NB4 (cell line): Measurements from ENCODE around the gene FBXO28.

Source experiments
- DNase-seq: peaks from one replicate; pipeline ENCODE4 v3.0.0; 2010; ENCODE audit warnings: low read depth
- H3K4me3 ChIP-seq: one replicate; pipeline ENCODE4 v1.5.1; 2011; ENCODE audit warnings: mild to moderate bottlenecking, low read depth, low read length, moderate library complexity
- MYC ChIP-seq: IDR thresholded peaks from 2 replicates; pipeline ENCODE4 v1.6.1; 2011; ENCODE audit warnings: low read depth, low read length
- POLR2A ChIP-seq: IDR thresholded peaks from 2 replicates; pipeline ENCODE4 v1.6.1; 2011; ENCODE audit warnings: mild to moderate bottlenecking; ENCODE audit not compliant: insufficient read length; ENCODE audit errors: extremely low read depth
- TF ChIP-seq, protein P1 (sequence below): IDR thresholded peaks from one replicate; pipeline ENCODE4 v1.5.1; 2012; ENCODE audit warnings: low read depth, low read length
- TF ChIP-seq, protein P2 (sequence below): IDR thresholded peaks from 2 replicates; pipeline ENCODE4 v1.6.1; 2011; ENCODE audit warnings: low read depth, low read length

The FBXO28 gene

DNA sequence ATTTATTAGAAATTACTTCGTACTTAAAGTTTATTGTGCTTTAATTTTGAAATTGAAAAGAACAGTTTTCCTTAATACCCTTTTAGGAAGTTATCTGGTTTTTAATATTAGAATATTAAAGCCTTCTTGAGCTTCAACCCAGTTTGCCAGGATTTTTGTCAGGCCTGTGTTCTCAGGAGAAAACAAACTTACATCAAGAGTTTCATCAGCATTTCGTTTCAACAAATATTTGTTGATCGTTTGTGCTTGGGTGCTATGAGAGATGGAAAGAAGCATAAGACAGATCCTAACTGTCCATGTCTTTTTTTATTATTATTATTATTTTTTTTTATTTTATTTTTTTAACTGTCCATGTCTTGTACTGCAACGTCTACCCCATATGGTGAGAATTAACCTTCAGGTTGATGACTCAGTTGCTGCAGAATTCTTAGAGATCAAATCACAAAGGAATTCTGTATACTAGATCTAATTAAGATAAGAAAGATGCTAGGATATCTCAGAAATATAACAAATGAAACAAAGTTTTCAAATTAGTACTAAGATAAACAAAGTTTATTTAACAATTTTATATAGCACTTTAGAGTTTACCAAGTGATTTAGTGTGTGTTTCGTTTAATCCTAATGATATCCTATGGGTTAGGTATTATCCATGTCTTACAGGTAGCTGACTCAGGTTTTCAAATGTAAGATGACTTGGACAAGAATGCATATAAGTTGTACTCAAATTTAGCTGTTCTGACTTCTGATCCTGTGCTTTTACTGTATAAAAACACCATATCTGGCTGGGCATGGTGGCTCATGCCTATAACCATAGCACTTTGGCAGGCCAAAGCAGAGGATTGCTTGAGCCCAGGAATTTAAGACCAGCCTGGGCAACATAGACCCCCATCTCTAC, 14.3 kb downstream of the FBXO28 start:
- TF ChIP-seq, protein P1, sequence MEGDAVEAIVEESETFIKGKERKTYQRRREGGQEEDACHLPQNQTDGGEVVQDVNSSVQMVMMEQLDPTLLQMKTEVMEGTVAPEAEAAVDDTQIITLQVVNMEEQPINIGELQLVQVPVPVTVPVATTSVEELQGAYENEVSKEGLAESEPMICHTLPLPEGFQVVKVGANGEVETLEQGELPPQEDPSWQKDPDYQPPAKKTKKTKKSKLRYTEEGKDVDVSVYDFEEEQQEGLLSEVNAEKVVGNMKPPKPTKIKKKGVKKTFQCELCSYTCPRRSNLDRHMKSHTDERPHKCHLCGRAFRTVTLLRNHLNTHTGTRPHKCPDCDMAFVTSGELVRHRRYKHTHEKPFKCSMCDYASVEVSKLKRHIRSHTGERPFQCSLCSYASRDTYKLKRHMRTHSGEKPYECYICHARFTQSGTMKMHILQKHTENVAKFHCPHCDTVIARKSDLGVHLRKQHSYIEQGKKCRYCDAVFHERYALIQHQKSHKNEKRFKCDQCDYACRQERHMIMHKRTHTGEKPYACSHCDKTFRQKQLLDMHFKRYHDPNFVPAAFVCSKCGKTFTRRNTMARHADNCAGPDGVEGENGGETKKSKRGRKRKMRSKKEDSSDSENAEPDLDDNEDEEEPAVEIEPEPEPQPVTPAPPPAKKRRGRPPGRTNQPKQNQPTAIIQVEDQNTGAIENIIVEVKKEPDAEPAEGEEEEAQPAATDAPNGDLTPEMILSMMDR: no peak
- TF ChIP-seq, protein P2, sequence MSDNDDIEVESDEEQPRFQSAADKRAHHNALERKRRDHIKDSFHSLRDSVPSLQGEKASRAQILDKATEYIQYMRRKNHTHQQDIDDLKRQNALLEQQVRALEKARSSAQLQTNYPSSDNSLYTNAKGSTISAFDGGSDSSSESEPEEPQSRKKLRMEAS: no peak
- no peak for TF ChIP-seq POLR2A
- no peak for TF ChIP-seq MYC
- H3K4me3 ChIP-seq: no peak overlapping the region
- DNase-seq: no peak

DNA sequence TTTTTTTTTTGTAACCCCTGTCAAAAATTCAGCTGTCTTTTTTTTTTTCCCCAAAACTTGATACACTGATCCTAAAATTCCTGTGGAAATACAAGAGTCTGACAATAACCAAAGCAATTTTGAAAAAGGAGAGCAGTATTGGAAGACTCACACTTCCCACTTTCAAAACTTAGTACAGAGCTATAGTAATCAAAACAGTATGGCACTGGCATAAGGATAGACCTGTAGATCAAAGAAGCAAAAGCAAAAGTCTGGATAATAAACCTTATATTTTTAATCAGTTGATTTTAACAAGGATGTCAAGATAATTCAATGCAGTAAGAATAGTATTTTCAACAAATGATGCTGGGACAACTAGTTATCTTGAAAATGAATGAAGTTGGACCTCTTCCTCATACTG, 17.3 kb downstream of the FBXO28 start:
- TF ChIP-seq, protein P1: no peak
- TF ChIP-seq MYC: no peak
- no peak for TF ChIP-seq POLR2A
- TF ChIP-seq, protein P2: no peak
- no peak for DNase-seq
- no peak overlapping the region for H3K4me3 ChIP-seq

DNA sequence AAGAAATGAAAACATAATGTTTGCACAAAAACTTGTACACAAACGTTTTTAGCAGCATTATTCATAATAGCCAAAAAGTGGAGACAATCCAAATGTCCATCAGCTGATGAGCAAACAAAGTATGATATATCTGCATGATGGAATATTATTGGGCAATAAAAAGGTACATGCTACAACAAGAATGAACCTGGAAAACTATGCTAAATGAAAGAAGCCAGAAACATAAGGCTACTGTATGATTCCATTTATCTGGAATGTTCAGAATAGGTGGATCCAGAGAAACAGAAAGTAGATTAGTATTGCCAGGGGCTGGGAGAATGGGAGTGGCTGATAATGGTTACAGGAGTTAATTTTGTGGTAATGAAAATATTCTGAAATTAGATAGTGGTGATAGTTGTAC, 19.0 kb downstream of the FBXO28 start:
- no peak overlapping the region for H3K4me3 ChIP-seq
- TF ChIP-seq, protein P2: no peak
- no peak for DNase-seq

DNA sequence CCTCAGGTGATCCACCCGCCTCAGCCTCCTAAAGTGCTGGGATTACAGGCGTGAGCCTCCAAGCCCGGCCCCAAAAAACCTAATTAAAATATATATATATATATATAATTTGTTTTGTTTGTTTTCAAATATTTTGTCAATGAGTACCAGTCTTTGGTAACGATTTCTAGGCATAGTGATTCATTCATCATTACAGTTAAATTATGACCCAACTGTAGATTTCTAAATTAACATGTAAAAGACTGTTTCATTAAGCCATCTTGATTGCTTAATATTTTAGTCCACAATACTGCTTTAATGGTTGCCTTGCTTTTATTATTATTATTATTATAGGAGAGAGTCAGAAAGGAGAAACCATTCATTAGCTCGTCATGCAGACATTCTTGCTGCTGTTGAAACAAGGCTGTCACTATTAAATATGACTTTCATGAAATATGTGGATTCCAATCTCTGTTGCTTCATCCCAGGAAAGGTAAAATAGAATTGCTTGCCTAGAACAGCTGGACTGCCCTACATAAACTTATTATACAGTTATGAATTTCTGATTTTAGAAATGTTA, 19.9 kb downstream of the FBXO28 start:
- H3K4me3 ChIP-seq: no peak overlapping the region
- TF ChIP-seq MYC (no peak), POLR2A (no peak)
- TF ChIP-seq, protein P2: no peak
- TF ChIP-seq, protein P1: no peak
- no peak for DNase-seq

DNA sequence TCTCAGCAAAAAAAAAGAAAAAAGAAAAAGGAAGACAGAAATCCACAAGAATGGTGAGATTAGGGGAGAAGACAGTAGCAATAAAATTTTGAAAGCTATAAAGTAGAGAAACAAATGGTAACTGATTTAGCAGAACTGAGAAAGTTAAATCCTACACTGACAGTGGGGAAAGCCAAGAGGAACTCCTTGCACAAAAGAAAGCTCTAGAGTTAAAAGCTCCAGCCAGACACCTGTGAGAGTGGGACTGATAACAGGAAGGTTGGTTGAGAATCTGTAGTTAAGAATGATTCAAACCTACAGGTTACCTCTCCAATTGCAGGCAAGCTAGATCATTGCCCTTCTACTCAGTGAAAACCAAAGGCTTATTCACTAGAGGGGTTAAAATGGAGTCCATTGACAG, 23.6 kb downstream of the FBXO28 start:
- no peak overlapping the region for H3K4me3 ChIP-seq
- no peak for DNase-seq
- TF ChIP-seq MYC (no peak), POLR2A (no peak)
- TF ChIP-seq, protein P2: no peak
- TF ChIP-seq, protein P1: no peak

DNA sequence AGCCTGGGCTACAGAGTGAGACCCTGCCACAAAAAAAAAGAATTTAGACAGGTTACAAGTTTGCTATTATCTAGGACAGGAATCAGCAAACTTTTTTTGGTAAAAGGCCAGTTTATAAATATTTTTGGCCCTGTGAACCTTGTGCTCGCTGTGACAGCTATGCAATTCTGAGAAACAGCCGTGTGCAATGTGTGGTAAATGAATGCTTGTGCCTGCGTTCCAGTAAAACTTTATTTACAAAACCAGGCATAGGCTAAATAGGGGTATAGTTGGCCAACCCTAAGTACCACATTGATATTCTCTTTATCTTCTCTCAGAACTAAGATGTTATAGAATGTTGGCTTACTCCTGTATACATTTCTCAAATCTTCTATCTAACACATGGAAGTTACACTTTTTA, 24.3 kb downstream of the FBXO28 start:
- TF ChIP-seq, protein P2: no peak
- no peak for TF ChIP-seq MYC
- TF ChIP-seq, protein P1: no peak
- TF ChIP-seq POLR2A: no peak
- H3K4me3 ChIP-seq: no peak overlapping the region
- no peak for DNase-seq
